K562 (cell line): ENCODE results near the gene CACNA1C. TPM values are rescaled to one million over a fixed set of nuclear protein-coding genes. Genes with fewer than 3 reads are reported as not detected.

Experiments used
- ATAC-seq: fragments of 200-7000 bp; cut with Tn5 transposase; 3 replicates; pipeline ENCODE4 v1.9.1; 2020; ENCODE audit warnings: moderate library complexity
- BruUV-seq: library from RNA; stranded (reverse); fragments of 400-500 nt; replicated peaks from 2 replicates; lab custom pipeline; 2021; lab: Mats Ljungman, UMichigan
- CTCF ChIA-PET: fragments of 300-600 bp; formaldehyde crosslinking; extraction: SDS; loops from one replicate; lab custom pipeline; 2021; ENCODE audit warnings: low intra/inter-chr PET ratio; lab: Yijun Ruan, JAX
- POLR2A ChIA-PET: fragments of 300-600, 350-650 bp; sonication (Branson Sonifier 250); formaldehyde crosslinking; extraction: SDS; loops from one replicate; lab custom pipeline; 2021; ENCODE audit warnings: antibody characterized with exemption, inconsistent platforms; lab: Yijun Ruan, JAX
- DNase-seq, 4 experiments: peaks; one replicate each; pipeline versions ENCODE4 v3.0.0 to v3.0.0-alpha.2; 2011 to 2018; ENCODE audit warnings: low spot score in 3 of 4, mixed read lengths in 3 of 4; ENCODE audit errors: extremely low read depth in 1 of 4
- FAIRE-seq: peaks from 2 replicates; lab custom pipeline; 2011; peaks lifted over from hg19 to GRCh38; lab: Jason Lieb, UNC
- H2AFZ ChIP-seq: 2 replicates; pipeline ENCODE4 v1.6.0; 2011; ENCODE audit warnings: low read depth, low read length, control low read depth, inconsistent platforms
- H3K27ac ChIP-seq: fragments of 200-600 bp; 3 replicates; pipeline ENCODE4 v1.8.0; 2011; ENCODE audit warnings: low read depth, mild to moderate bottlenecking, control low read depth, inconsistent platforms, low read length, moderate library complexity, mixed read lengths; ENCODE audit errors: extremely low read depth
- H3K27me3 ChIP-seq, 2 experiments: fragments of 300-600 bp in 1 of 2; 2 replicates in 1 of 2; 3 replicates in 1 of 2; pipeline versions ENCODE4 v1.6.0 to v1.8.0; 2011; ENCODE audit warnings: inconsistent platforms in 2 of 2, low read length in 2 of 2, mild to moderate bottlenecking in 1 of 2, mixed read lengths in 1 of 2, moderate library complexity in 1 of 2; ENCODE audit not compliant: control insufficient read depth in 2 of 2, insufficient read depth in 2 of 2
- H3K36me3 ChIP-seq: fragments of 300-600 bp; 3 replicates; pipeline ENCODE4 v1.8.0; 2011; ENCODE audit warnings: mild to moderate bottlenecking, low read length, inconsistent platforms; ENCODE audit not compliant: control insufficient read depth, insufficient read depth
- H3K4me1 ChIP-seq, 2 experiments: fragments of 200-600 bp in 1 of 2; replicated peaks in 1 of 2; 2 replicates in 1 of 2; 3 replicates in 1 of 2; pipeline versions ENCODE4 v1.5.1 to v1.8.0; 2011; ENCODE audit warnings: inconsistent platforms in 2 of 2, low read length in 2 of 2, mild to moderate bottlenecking in 1 of 2, mixed read lengths in 1 of 2, moderate library complexity in 1 of 2; ENCODE audit not compliant: control insufficient read depth in 2 of 2, insufficient read depth in 2 of 2
- H3K4me2 ChIP-seq: 2 replicates; pipeline ENCODE4 v1.6.1; 2011; ENCODE audit warnings: low read length, control low read depth, inconsistent platforms, mixed read lengths; ENCODE audit not compliant: insufficient read depth
- H3K4me3 ChIP-seq: fragments of 200-600 bp; sonication (generic), shearing (Covaris generic); 2 replicates; pipeline ENCODE4 v1.5.1; 2016; ENCODE audit warnings: control low read depth, inconsistent platforms
- H3K79me2 ChIP-seq: fragments of 200-600 bp; 3 replicates; pipeline ENCODE4 v1.8.0; 2011; ENCODE audit warnings: low read length, inconsistent platforms; ENCODE audit not compliant: control insufficient read depth, insufficient read depth
- H3K9ac ChIP-seq, 2 experiments: 2 replicates each; pipeline versions ENCODE4 v1.6.0 to v1.6.1; 2011; ENCODE audit warnings: low read depth in 2 of 2, low read length in 2 of 2, control low read depth in 1 of 2, inconsistent platforms in 1 of 2, mild to moderate bottlenecking in 1 of 2, mixed read lengths in 1 of 2; ENCODE audit not compliant: insufficient read depth in 1 of 2
- H3K9me1 ChIP-seq: one replicate; pipeline ENCODE4 v1.6.0; 2011; ENCODE audit warnings: inconsistent platforms, mild to moderate bottlenecking, low read length, moderate library complexity; ENCODE audit not compliant: control insufficient read depth, insufficient read depth
- H3K9me3 ChIP-seq: replicated peaks from 2 replicates; pipeline ENCODE4 v1.5.1; 2011; ENCODE audit warnings: low read depth, low read length, inconsistent platforms; ENCODE audit not compliant: control insufficient read depth, insufficient read depth
- H4K20me1 ChIP-seq: replicated peaks from 2 replicates; pipeline ENCODE4 v1.6.1; 2011; ENCODE audit warnings: low read length, inconsistent platforms, mixed read lengths; ENCODE audit not compliant: control insufficient read depth, insufficient read depth
- FUS ChIP-seq: fragments of 200-400 bp; formaldehyde crosslinking; optimal IDR thresholded peaks from 2 replicates; pipeline ENCODE3; 2017; ENCODE audit warnings: low read depth, low read length
- HDAC1 ChIP-seq, 2 experiments: fragments of 450-650 bp; IDR thresholded peaks; 2 replicates each; pipeline ENCODE4 v1.6.1; 2016 to 2017; ENCODE audit warnings: inconsistent platforms in 1 of 2, mild to moderate bottlenecking in 1 of 2, moderate library complexity in 1 of 2
- HEY1 ChIP-seq: fragments of 250-450 bp; sonication (Bioruptor Pico); IDR thresholded peaks from 2 replicates; pipeline ENCODE4 v1.5.0; 2020; ENCODE audit warnings: mild to moderate bottlenecking, moderate library complexity, borderline replicate concordance
- POLR2B ChIP-seq: fragments of 450-650 bp; IDR thresholded peaks from 2 replicates; pipeline ENCODE4 v1.6.1; 2018; ENCODE audit warnings: low read depth; ENCODE audit not compliant: partially characterized antibody
- SAFB ChIP-seq: fragments of 200-400 bp; formaldehyde crosslinking; IDR thresholded peaks from 2 replicates; pipeline ENCODE4 v1.6.1; 2017; ENCODE audit warnings: low read depth, low read length, borderline replicate concordance
- SRSF7 ChIP-seq: fragments of 200-400 bp; formaldehyde crosslinking; optimal IDR thresholded peaks from 2 replicates; pipeline ENCODE3; 2017; ENCODE audit warnings: mild to moderate bottlenecking, low read depth, low read length
- SUPT5H ChIP-seq: fragments of 450-650 bp; IDR thresholded peaks from 2 replicates; pipeline ENCODE4 v1.6.1; 2016
- TAF15 ChIP-seq: fragments of 200-400 bp; formaldehyde crosslinking; IDR thresholded peaks from 2 replicates; pipeline ENCODE4 v1.6.1; 2017; ENCODE audit warnings: mild to moderate bottlenecking, low read depth, low read length, moderate library complexity
- TEAD4 ChIP-seq, 2 experiments: sonication (generic) in 1 of 2; formaldehyde crosslinking in 1 of 2; IDR thresholded peaks; 2 replicates each; pipeline versions ENCODE4 v1.6.1 to v1.8.0; 2012 to 2022; ENCODE audit warnings: borderline replicate concordance in 1 of 2, inconsistent platforms in 1 of 2, low read length in 1 of 2, mild to moderate bottlenecking in 1 of 2, missing genetic modification reagents in 1 of 2
- ZFP1 ChIP-seq: fragments of 450-650 bp; formaldehyde crosslinking; IDR thresholded peaks from 2 replicates; pipeline ENCODE4 v1.4.0; 2020; ENCODE audit warnings: mild to moderate bottlenecking, mixed read lengths
- ZFP36 ChIP-seq: fragments of 150-350 bp; IDR thresholded peaks from 2 replicates; pipeline ENCODE4 v1.6.1; 2018; ENCODE audit warnings: low read length, low read depth; ENCODE audit not compliant: partially characterized antibody
- ZNF232 ChIP-seq: sonication (generic); formaldehyde crosslinking; IDR thresholded peaks from 2 replicates; pipeline ENCODE4 v1.8.0; 2022; ENCODE audit warnings: mild to moderate bottlenecking, missing genetic modification reagents
- WGBS: fragments of 100-300 bp; shearing (Covaris generic); methylation state at CpG from one replicate; pipeline ENCODE4 v1.1.6; 2016; ENCODE audit warnings: low coverage, mixed read lengths; ENCODE audit not compliant: insufficient coverage; ENCODE audit errors: missing lambda C conversion rate; 5-methylcytosine and 5-hydroxymethylcytosine counted together
- in situ Hi-C: fragments of 300-500 bp; cut with MboI; formaldehyde crosslinking; loops from 4 replicates; pipeline ENCODE4 v1.15.0; 2018; ENCODE audit warnings: inconsistent platforms, mixed read lengths
- intact Hi-C: fragments of 100-400 bp; cut with micrococcal nuclease; formaldehyde crosslinking; loops from 2 replicates; pipeline ENCODE4 v1.14.2; 2022
- polyA plus RNA-seq, 8 experiments: library from polyadenylated mRNA; depleted of rRNA in 4 of 8; stranded (reverse) in 5 of 8; unstranded in 3 of 8; fragments of >200 nt; fragmentation: Nextera tagmentation in 2 of 8; fragmentation: Illumina TruSeq in 1 of 8; extraction: Ambion mirVana in 2 of 8; extraction: Trizol in 1 of 8; gene quantifications; 2 replicates each; pipeline versions ENCODE4 v1.2.1 to v1.2.3, GENCODE V29; 2011 to 2014; ENCODE audit warnings: inconsistent platforms in 1 of 8, missing spikeins in 1 of 8
- total RNA-seq, 7 experiments: library from RNA; depleted of rRNA in 6 of 7; stranded (reverse); fragments of >200 nt in 6 of 7; fragmentation: Illumina TruSeq in 2 of 7; extraction: Trizol in 2 of 7; gene quantifications; 2 replicates each; pipeline versions ENCODE4 v1.2.1 to v1.2.3, GENCODE V29; 2011 to 2021; ENCODE audit warnings: low replicate concordance in 1 of 7
- TF ChIP-seq, protein P1 (sequence below): sonication (generic); formaldehyde crosslinking; IDR thresholded peaks from 2 replicates; pipeline ENCODE4 v1.4.0; 2020; ENCODE audit warnings: mild to moderate bottlenecking, missing genetic modification reagents

Gene CACNA1C
- total and polyA plus RNA-seq, 9 of the 15 experiments (the other 6 are each of a cell fraction or from before 2014, with no cell fraction given) = not detected

DNA sequence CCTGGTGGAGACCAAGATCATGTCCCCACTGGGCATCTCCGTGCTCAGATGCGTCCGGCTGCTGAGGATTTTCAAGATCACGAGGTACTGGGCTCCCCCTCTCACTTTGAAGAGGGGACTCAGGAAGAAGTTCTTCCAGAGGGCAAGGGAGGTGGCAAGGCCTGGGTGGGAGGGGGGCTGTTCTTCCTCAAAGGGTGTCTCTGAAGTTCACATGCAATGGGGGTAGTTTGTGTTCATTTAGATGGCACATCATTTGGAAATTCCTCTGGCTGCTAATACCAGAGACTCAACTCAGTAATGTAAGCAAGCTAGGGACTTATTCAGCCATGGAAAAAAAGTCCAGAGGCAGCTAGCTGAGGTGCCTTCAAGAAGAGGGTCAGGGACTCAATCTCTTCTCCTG, 514.9 kb downstream of the CACNA1C start:
- CTCF ChIA-PET = no interaction called here
- WGBS = 0% methylated on average over 4 of the region's 4 CpGs
- H3K79me2 ChIP-seq = no peaks in the 10 kb centered on the region
- ATAC-seq (no peak), FAIRE-seq (no peak), DNase-seq (no peak)
- no peaks in the 10 kb centered on the region for H4K20me1 ChIP-seq
- intact Hi-C loops (no loop called here), in situ Hi-C loops (no loop called here)
- H3K9me3 ChIP-seq = no peaks in the 10 kb centered on the region
- no peak for TF ChIP-seq HEY1 (CRISPR knock-in tag)
- no peak for TF ChIP-seq SRSF7
- no peak for TF ChIP-seq ZFP36
- no peak for TF ChIP-seq HDAC1 (IDR thresholded peaks at IDR 0.05)
- no peak for TF ChIP-seq TEAD4 (IDR thresholded peaks at IDR 0.05; ENCODE audit: low read length)
- no peak for TF ChIP-seq TEAD4 (CRISPR knock-in tag; IDR thresholded peaks at IDR 0.05; ENCODE audit: borderline replicate concordance)
- TF ChIP-seq SAFB = no peak
- no peak for TF ChIP-seq TAF15
- TF ChIP-seq ZFP1 (CRISPR knock-in tag) = no peak
- TF ChIP-seq SUPT5H = no peak
- TF ChIP-seq POLR2B = no peak
- TF ChIP-seq ZNF232 (CRISPR knock-in tag) = no peak
- TF ChIP-seq, protein P1, sequence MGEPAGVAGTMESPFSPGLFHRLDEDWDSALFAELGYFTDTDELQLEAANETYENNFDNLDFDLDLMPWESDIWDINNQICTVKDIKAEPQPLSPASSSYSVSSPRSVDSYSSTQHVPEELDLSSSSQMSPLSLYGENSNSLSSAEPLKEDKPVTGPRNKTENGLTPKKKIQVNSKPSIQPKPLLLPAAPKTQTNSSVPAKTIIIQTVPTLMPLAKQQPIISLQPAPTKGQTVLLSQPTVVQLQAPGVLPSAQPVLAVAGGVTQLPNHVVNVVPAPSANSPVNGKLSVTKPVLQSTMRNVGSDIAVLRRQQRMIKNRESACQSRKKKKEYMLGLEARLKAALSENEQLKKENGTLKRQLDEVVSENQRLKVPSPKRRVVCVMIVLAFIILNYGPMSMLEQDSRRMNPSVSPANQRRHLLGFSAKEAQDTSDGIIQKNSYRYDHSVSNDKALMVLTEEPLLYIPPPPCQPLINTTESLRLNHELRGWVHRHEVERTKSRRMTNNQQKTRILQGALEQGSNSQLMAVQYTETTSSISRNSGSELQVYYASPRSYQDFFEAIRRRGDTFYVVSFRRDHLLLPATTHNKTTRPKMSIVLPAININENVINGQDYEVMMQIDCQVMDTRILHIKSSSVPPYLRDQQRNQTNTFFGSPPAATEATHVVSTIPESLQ (CRISPR knock-in tag) = no peak
- TF ChIP-seq FUS = no peak
- no peaks in the 10 kb centered on the region for H3K36me3 ChIP-seq
- peaks cover 0 to 20% of the 10 kb centered on the region in 2 experiments; a peak in 3 of 5 replicates for H3K27me3 ChIP-seq
- H2AFZ ChIP-seq = no peak overlapping the region
- POLR2A ChIA-PET = interaction anchor here (0.7 kb wide), 1 partner anchor 813 kb away, joined by 3 read pairs; no protein-coding TSS in a partner anchor
- H3K27ac ChIP-seq = no peak overlapping the region
- no TSS peak for BruUV-seq
- H3K4me3 ChIP-seq = no peak overlapping the region
- no peak overlapping the region for H3K9ac ChIP-seq
- H3K4me2 ChIP-seq = no peak overlapping the region
- no peaks in the 10 kb centered on the region for H3K9me1 ChIP-seq
- no peaks in the 10 kb centered on the region for H3K4me1 ChIP-seq
